OCI-LY7 (cell line): ENCODE measurements around the gene TUBGCP6.

Experiments
- EZH2phosphoT487 ChIP-seq: fragments of 200-600 bp; sonication (generic); IDR thresholded peaks from 2 replicates; pipeline ENCODE4 v1.6.1; 2018; ENCODE audit warnings: low read depth, borderline replicate concordance, mild to moderate bottlenecking, mixed run types, antibody characterized with exemption, low read length, moderate library complexity, mixed read lengths
- TF ChIP-seq, protein P1 (sequence below): fragments of 200-600 bp; sonication (generic); conservative IDR thresholded peaks from 2 replicates; pipeline ENCODE4 v1.5.1; 2014; ENCODE audit warnings: mild to moderate bottlenecking, antibody characterized with exemption, low read length, moderate library complexity, mixed read lengths

GRCh38 chr22:50282361-50283155, 37.7 kb upstream of the TUBGCP6 start:
- TF ChIP-seq, protein P1, sequence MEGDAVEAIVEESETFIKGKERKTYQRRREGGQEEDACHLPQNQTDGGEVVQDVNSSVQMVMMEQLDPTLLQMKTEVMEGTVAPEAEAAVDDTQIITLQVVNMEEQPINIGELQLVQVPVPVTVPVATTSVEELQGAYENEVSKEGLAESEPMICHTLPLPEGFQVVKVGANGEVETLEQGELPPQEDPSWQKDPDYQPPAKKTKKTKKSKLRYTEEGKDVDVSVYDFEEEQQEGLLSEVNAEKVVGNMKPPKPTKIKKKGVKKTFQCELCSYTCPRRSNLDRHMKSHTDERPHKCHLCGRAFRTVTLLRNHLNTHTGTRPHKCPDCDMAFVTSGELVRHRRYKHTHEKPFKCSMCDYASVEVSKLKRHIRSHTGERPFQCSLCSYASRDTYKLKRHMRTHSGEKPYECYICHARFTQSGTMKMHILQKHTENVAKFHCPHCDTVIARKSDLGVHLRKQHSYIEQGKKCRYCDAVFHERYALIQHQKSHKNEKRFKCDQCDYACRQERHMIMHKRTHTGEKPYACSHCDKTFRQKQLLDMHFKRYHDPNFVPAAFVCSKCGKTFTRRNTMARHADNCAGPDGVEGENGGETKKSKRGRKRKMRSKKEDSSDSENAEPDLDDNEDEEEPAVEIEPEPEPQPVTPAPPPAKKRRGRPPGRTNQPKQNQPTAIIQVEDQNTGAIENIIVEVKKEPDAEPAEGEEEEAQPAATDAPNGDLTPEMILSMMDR, result no peak
- no peak for TF ChIP-seq EZH2phosphoT487
